Prostate gland (tissue), 2 donors: ENCODE results near the gene TFAP2B.

Experiments used
- CTCF ChIP-seq, 4 experiments: fragments of 200-600 bp in 2 of 4; fragments of 450-650 bp in 2 of 4; sonication (generic) in 2 of 4; IDR thresholded peaks; 1 replicate in 3 of 4; 2 replicates in 1 of 4; pipeline ENCODE4 v1.5.1; 2016 to 2019; ENCODE audit warnings: antibody characterized with exemption in 4 of 4, mild to moderate bottlenecking in 2 of 4, moderate library complexity in 2 of 4
- POLR2A ChIP-seq: fragments of 450-650 bp; IDR thresholded peaks from one replicate; pipeline ENCODE4 v1.6.1; 2016; ENCODE audit warnings: antibody characterized with exemption, mild to moderate bottlenecking

GRCh38 chr6:50818673-50819072 is at the start of gene TFAP2B:
- TF ChIP-seq CTCF (IDR thresholded peaks at IDR 0.05) (no peak), POLR2A (no peak)
